ENCODE data around the gene PAX7. TPM values are rescaled to one million over a fixed set of nuclear protein-coding genes. Genes with fewer than 3 reads are reported as not detected.

Gene PAX7
- total and polyA plus RNA-seq, 7 donors: not detected

DNA sequence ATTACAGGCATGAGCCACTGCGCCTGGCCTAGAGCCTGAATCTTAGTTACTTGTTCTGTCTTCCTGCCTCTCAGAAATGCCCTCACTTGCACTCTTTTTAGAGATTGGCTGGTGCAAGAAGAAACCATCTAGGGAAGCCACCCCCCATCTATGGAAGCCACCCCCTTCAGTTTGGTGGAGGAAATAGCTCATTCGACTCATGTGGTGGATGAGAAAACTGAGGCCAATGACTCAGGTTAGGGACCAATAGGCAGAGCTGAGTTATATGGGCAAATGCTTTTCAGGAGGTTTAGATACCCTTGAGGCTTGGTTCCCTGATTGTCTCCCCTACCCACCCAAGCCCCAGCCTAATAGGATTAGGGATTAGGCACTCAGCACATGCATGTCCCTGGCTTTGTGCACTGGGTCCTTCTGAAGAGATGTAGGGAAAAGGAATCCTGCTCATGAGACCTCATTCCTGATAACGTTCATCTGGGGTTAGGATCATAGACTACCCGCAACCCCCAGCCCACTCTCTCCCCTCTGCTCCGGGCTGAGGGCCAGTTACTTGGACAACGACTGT, 77.1 kb downstream of the PAX7 start:
- DNase-seq: no peak
- no peak overlapping the region for H3K4me3 ChIP-seq
- peaks cover 0 to 69% (median 3%) of the 10 kb centered on the region in 3 donors for H3K27me3 ChIP-seq
- intact Hi-C loops (cut with DNase I): no loop called here
- no peaks in the 10 kb centered on the region for H3K4me1 ChIP-seq
- 78 to 79% methylated on average over 6 of the region's 6 CpGs for WGBS, 2 donors
- no peaks in the 10 kb centered on the region for H3K36me3 ChIP-seq
- H3K27ac ChIP-seq: no peak overlapping the region
- no peak for TF ChIP-seq POLR2A (IDR thresholded peaks at IDR 0.05)
- TF ChIP-seq, protein P1, sequence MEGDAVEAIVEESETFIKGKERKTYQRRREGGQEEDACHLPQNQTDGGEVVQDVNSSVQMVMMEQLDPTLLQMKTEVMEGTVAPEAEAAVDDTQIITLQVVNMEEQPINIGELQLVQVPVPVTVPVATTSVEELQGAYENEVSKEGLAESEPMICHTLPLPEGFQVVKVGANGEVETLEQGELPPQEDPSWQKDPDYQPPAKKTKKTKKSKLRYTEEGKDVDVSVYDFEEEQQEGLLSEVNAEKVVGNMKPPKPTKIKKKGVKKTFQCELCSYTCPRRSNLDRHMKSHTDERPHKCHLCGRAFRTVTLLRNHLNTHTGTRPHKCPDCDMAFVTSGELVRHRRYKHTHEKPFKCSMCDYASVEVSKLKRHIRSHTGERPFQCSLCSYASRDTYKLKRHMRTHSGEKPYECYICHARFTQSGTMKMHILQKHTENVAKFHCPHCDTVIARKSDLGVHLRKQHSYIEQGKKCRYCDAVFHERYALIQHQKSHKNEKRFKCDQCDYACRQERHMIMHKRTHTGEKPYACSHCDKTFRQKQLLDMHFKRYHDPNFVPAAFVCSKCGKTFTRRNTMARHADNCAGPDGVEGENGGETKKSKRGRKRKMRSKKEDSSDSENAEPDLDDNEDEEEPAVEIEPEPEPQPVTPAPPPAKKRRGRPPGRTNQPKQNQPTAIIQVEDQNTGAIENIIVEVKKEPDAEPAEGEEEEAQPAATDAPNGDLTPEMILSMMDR (IDR thresholded peaks at IDR 0.05): no peak
- TF ChIP-seq POLR2AphosphoS5 (IDR thresholded peaks at IDR 0.05): no peak
- no peak for TF ChIP-seq EP300 (IDR thresholded peaks at IDR 0.05)
- no peaks in the 10 kb centered on the region for H3K9me3 ChIP-seq

DNA sequence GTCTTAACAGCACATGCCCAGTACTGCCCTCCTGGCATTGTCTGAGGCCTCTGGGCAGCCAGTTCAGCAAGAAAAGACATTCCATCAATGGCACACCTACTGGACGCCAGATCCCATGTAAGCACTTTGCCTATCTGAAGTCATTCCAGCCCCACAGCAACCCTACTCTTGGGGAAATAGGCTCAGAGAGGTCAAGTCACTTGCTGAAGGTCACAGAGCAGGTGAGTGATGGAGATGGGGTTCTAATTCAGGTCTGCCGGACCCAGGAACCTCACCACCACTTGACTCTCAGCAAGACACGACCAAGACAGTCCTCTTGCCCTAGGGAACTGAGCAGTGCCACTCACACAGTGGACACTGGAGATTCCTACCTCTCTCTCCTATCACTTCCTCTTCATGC, 79.4 kb downstream of the PAX7 start:
- Histone ChIP-seq H3K4me1 (no peaks in the 10 kb centered on the region), H3K36me3 (no peaks in the 10 kb centered on the region), H3K27me3 (peaks cover 0 to 58% (median 0%) of the 10 kb centered on the region in 3 donors), H3K4me3 (no peak overlapping the region), H3K9me3 (no peaks in the 10 kb centered on the region), H3K27ac (no peak overlapping the region)
- no peak for DNase-seq
- TF ChIP-seq POLR2A (IDR thresholded peaks at IDR 0.05): no peak
- intact Hi-C loops (cut with DNase I): no loop called here
- WGBS, 2 donors: 60 to 76% methylated on average over 3 of the region's 3 CpGs

DNA sequence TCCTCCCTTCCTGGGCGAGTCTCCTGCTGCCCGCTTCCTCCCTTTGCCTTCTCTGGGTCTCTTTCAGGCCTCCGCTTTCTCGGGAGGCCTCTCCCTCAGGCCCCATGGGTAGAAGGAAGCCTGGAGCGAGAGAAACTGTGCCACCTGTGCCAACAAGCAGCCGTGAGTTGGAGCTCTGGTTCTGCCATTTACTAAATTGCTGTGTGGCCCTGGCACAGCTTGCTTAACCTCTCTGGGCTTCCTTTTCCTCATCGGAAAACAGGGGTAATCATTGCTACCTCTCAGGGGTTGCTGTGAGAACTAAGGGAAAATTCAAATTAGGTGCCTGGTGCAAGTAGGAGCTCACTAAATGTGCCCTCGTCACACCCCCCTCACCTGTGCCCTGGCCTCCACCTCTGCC, 80.4 kb downstream of the PAX7 start:
- Histone ChIP-seq H3K27ac (no peak overlapping the region), H3K4me1 (no peaks in the 10 kb centered on the region), H3K9me3 (no peaks in the 10 kb centered on the region), H3K36me3 (no peaks in the 10 kb centered on the region), H3K27me3 (peaks cover 0 to 60% (median 4%) of the 10 kb centered on the region in 3 donors), H3K4me3 (no peak overlapping the region)
- TF ChIP-seq POLR2A (IDR thresholded peaks at IDR 0.05) (no peak), EP300 (IDR thresholded peaks at IDR 0.05) (no peak), POLR2AphosphoS5 (IDR thresholded peaks at IDR 0.05) (no peak)
- TF ChIP-seq, protein P1 (IDR thresholded peaks at IDR 0.05): no peak
- 31 to 68% methylated on average over 8 of the region's 8 CpGs for WGBS, 2 donors
- intact Hi-C loops (cut with DNase I): no loop called here
- DNase-seq: no peak

DNA sequence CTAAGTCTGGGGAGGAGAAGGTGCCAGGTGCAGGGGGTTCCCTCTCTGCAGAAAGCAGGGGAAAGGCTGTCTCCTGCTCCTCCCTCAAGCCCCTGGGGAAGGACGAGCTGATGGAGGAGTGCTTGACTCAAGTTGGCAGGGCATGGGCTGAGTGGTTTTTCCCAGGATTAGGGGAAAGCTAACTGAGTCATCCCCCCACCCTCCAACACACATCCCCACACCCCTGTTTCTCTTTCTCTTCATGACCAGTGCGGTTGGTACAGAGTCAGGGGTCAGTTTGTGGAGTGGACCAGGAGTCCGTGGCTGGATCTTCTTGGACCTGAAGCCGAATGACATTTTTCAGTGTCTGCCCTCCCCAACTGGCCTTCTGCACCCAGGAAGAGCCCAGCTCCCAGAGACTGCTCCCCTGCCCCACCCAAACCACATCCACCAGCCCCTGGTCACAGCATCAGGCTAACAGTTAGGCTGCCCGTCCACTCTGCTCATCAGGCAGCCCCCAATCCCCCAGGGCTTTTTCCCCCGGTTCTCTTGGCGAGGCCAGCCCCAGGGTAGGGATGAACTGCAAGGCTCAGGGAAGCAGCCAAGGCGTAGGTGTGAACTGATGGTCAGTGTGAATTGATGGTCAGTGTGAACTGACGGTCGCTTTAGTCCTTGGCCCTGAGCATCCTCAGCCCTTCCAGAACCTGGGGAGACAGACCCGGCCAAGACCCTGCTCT, 81.0 kb downstream of the PAX7 start:
- H3K27me3 ChIP-seq: peaks cover 2 to 62% (median 7%) of the 10 kb centered on the region in 3 donors
- H3K36me3 ChIP-seq: no peaks in the 10 kb centered on the region
- TF ChIP-seq, protein P1 (IDR thresholded peaks at IDR 0.05): no peak
- TF ChIP-seq POLR2AphosphoS5 (IDR thresholded peaks at IDR 0.05) (no peak), POLR2A (IDR thresholded peaks at IDR 0.05) (no peak), EP300 (IDR thresholded peaks at IDR 0.05) (no peak)
- peaks cover 0 to 6% (median 1%) of the 10 kb centered on the region in 4 donors for H3K4me1 ChIP-seq
- H3K4me3 ChIP-seq: no peak overlapping the region
- 70 to 83% methylated on average over 11 of the region's 11 CpGs for WGBS, 2 donors
- DNase-seq: no peak
- no peak overlapping the region for H3K27ac ChIP-seq
- intact Hi-C loops (cut with DNase I): no loop called here
- no peaks in the 10 kb centered on the region for H3K9me3 ChIP-seq

DNA sequence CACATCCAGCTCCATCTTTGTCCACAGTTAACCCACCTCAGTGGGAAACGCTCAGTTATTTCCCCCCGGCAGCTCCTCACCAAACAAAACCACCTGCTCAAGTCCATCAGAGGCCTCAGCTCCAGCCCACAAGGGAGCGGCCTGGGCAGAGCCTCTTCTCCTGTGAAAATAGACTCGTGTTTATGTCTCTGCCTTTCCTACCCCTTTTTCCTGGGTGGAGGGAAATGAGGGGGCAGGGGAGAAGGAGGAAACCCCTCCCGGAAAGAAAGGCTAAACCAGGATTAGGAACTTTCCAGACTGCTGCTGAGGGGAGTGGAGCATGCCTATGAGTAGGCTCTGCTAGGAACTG, 81.6 kb downstream of the PAX7 start:
- 49 to 63% methylated on average over 5 of the region's 5 CpGs for WGBS, 2 donors

More for the DNA sequence above, 81.6 kb downstream of the PAX7 start:
- no peak overlapping the region for H3K27ac ChIP-seq
- H3K36me3 ChIP-seq: no peaks in the 10 kb centered on the region
- intact Hi-C loops (cut with DNase I): no loop called here
- no peak overlapping the region for H3K4me3 ChIP-seq
- no peak for TF ChIP-seq POLR2AphosphoS5 (IDR thresholded peaks at IDR 0.05)
- no peak for TF ChIP-seq POLR2A (IDR thresholded peaks at IDR 0.05)
- TF ChIP-seq EP300 (IDR thresholded peaks at IDR 0.05): no peak
- TF ChIP-seq, protein P1 (IDR thresholded peaks at IDR 0.05): no peak
- peaks cover 0 to 11% (median 7%) of the 10 kb centered on the region in 4 donors for H3K4me1 ChIP-seq
- no peaks in the 10 kb centered on the region for H3K9me3 ChIP-seq
- no peak for DNase-seq
- peaks cover 7 to 67% (median 12%) of the 10 kb centered on the region in 3 donors for H3K27me3 ChIP-seq

Data from sigmoid colon (tissue), 7 donors.